ENCODE results near the gene TAF13.

DNA sequence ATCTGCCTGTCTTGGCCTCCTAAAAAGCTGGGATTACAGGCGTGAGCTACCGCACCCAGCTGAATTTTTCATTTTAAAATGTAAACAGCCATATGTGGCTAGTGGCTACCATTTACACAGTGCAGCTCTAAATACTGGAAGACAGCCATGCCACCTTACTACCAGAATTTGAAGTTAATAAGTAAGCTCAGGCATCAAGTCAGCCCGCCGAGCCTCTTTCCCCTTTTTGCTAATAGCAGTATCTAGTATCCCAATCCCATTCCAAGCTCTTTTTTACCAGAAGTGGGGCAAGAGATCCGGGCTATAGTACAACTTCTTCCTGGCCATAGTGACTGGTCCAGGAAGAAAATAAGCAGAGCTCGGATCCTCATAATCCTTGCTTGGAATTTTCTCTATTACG lies 15.1 kb downstream of the TAF13 start:
- TF ChIP-seq ZNF274 (IDR thresholded peaks at IDR 0.05; ENCODE audit: low read depth, low read length) (no peak), SRF (IDR thresholded peaks at IDR 0.05; ENCODE audit: low read depth) (no peak), POLR2AphosphoS5 (IDR thresholded peaks at IDR 0.05; ENCODE audit: low read depth, low read length) (no peak), YY1 (IDR thresholded peaks at IDR 0.05; ENCODE audit: extremely low read depth, insufficient replicate concordance, low read depth, low read length) (no peak), POLR2A (IDR thresholded peaks at IDR 0.05; ENCODE audit: borderline replicate concordance, extremely low read depth, insufficient read depth, insufficient read length) (no peak), SIN3A (IDR thresholded peaks at IDR 0.05; ENCODE audit: low read depth) (no peak)
- TF ChIP-seq, protein P1, sequence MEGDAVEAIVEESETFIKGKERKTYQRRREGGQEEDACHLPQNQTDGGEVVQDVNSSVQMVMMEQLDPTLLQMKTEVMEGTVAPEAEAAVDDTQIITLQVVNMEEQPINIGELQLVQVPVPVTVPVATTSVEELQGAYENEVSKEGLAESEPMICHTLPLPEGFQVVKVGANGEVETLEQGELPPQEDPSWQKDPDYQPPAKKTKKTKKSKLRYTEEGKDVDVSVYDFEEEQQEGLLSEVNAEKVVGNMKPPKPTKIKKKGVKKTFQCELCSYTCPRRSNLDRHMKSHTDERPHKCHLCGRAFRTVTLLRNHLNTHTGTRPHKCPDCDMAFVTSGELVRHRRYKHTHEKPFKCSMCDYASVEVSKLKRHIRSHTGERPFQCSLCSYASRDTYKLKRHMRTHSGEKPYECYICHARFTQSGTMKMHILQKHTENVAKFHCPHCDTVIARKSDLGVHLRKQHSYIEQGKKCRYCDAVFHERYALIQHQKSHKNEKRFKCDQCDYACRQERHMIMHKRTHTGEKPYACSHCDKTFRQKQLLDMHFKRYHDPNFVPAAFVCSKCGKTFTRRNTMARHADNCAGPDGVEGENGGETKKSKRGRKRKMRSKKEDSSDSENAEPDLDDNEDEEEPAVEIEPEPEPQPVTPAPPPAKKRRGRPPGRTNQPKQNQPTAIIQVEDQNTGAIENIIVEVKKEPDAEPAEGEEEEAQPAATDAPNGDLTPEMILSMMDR (IDR thresholded peaks at IDR 0.05 in 2 of 3, conservative IDR thresholded peaks at IDR 0.05 in 1 of 3; ENCODE audit: borderline replicate concordance in 1 of 3, insufficient read depth in 1 of 3, low read depth in 2 of 3, low read length in 2 of 3): no peak
